Eye (tissue), 1 donor: ENCODE measurements around the gene MACROD1.

Experiments
- DNase-seq: peaks from one replicate; pipeline ENCODE4 v3.0.0-alpha.2; 2015

MACROD1 gene

DNA sequence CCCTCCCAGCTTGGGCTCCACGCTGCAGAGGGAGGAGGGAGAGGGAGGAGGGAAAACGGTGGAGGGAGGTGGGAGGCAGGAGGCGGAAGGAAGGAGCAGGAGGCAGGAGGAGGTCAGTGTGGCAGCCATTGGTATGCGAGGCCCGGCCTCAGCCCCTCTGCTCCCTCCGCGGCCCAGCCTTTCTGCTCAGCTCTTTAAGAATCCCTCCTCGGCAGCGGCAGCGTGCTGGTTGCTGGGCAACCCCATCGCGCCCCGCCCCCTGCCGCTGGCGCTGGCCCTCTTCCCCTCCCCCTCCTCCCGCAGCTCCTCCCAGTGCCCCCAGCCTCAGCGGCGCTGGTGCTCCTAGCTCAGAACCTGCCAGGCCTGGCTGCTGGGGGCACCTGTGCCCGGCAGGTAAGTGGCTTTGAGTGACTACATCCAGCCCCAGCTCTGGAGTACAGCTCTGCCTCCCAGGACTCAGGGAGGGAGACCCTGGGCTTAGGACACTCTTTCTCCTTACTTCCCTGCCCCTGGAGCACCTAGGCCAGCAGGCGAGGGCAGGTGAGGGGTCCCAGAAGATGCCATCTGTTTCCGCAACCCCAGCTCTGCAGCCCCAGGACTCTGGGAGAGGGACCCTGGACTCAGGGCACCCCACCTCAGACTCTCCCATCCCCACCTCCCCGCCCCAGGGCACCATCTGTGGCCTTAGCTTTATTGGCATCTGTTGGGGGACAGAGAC, 137.4 kb downstream of the MACROD1 start:
- DNase-seq, result peak; percentile 94

DNA sequence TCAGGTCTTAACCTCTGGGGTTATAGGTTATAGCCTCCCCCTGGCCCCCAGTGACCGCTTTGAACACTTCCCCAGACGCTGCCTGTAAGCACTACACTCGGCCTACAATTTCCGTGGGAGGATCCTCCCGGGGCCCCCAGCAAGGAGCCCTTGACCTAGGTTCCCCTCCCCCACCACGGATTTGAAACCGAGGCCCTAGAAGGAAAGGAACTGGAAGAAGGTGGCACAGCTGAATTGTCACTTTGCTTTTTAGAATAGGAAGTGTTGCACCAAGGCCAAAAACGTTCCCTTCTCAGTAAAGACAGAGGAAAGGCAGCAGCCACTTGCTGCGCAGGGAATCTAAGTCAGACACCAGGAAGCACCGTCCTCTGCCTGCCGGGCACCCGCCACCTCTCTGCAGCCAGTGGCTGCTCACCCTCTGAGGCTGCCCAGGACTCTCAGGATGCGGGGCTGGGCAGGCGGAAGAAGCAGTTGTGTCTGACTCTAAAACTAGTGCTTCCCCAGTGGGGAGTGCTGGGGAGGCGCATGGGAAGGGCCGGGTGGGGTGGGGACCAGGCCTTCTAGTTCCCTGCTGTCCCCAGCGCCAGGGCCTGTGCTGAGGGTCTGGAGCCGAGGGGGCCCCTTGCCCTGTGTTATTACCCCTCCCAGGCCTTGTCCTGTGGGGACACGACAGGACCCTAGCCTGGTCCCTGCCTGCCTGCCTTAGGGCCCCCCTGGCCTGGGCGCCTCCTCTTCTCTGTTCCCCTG, 138.1 kb downstream of the MACROD1 start:
- DNase-seq, result no peak

DNA sequence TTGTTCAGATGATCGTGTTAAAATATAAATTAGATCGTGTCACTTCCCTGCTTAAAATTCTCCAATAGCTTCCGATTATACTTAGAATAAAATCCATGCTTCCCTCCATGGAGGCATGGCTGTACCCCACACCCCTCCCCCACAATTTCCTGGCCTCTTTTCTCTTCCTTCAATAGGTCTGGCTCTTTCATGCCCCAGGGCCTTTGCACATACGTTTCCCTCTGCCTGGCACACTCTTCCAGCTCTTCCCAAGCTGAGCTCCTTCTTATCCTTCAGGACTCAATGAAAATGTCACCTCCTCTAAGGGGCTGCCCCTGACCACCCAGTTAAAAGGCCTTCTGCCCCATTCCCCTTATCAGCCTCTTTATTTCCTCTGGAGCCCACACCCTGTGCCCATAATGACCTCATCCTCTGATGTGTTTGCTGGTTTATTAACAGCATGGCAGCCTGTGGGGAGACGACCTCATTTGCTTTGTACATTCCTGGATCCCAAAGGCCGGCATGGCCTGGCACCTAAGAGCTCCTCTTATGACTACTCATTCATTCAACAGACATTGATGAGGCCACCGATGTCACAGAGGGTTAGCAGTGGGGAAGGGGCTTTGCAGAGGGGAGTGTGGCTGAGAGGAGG, 139.2 kb downstream of the MACROD1 start:
- DNase-seq, result no peak

DNA sequence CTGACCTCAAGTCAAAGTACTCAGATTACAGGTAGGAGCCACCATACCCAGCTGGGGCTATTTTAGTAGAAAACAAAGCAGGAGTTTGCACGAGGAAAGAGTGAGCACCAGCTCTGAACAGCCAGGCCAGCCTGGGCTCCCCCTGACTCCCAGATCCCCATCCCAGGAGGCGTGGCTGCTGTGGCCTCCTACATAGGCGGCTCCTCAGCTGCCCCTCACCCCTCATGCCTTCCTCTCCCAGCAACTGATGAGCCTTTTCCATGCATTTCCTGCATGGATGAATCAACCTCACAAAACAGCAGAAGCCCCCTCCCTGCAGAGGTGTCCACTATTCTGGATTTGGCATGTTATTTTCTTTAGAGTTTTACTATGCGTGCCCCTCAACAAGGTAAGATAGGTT, 140.7 kb downstream of the MACROD1 start:
- DNase-seq, result no peak

DNA sequence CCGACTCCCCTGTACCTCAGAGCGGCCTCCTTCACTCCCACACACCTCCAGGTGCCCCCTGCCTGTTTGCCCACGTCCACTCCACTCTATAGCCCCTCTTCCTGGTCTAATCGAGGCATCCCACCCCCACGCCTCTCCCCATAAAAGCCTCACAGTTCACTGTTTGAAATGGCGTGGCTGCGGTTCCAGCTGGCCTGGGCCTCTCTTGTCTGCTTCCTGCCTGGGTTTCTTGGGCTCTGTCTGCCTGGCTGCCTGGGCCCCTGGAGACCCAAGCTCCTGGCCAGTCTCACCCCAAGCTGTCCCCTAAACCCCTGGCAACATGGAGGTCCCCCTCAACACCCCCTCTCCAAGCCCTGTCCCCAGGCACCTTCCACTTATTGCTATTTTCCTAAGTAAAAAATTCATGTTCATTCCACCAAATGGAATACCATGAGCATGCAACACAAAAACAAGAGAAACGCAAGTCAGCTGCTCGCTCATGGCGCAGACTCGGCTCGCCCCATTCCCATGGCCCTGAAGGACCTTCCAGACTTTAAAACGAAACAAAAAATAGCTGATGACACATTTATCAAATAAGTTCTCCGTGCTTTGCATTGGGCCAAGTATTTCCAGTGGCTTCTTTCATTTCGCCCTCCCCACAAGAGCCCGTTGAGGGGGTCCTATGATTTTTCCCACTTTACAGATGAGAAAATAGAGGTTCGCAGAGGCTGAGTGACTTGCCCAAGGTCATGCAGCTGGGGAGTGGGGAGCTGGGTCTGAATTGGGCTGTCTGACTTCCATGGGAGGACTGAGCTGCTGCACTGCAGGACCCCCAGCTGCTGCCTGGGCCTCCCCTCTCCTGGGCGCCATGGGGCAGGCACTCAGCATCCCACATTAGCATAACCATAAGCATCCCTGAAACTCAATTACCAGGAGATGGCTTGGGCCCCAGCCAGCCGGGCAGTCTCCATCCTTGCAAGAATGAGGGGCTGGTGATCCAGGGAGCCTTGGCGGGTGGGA, 141.9 kb downstream of the MACROD1 start:
- DNase-seq, result no peak

GRCh38 chr11:64022125-64022784, 143.7 kb downstream of the MACROD1 start:
- no peak for DNase-seq

DNA sequence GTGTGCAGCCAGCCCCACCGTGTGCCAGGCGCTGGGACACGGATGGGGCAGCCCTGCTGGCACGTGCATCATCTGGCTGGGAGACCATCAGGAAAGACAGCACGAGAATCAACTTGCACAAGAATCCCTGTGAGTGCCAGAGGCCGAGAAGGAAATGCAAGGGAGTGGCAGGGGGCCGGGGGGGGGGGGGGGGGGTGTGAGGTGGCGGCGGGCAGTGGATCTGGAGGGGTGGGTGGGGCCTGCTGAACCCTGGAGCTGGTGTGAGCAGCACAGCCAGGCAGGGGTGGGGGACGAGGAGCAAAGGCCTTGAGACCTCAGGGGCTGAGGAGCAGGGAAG, 144.2 kb downstream of the MACROD1 start:
- peak; percentile 57 for DNase-seq

GRCh38 chr11:64020976-64021756, 144.7 kb downstream of the MACROD1 start:
- no peak for DNase-seq

- DNase-seq, result no peak
Observed at GRCh38 chr11:64019106-64020037, 146.5 kb downstream of the MACROD1 start.

- no peak for DNase-seq
Observed at GRCh38 chr11:64018310-64018709, 147.6 kb downstream of the MACROD1 start.

GRCh38 chr11:64017945-64018224, 148.0 kb downstream of the MACROD1 start:
- no peak for DNase-seq

DNA sequence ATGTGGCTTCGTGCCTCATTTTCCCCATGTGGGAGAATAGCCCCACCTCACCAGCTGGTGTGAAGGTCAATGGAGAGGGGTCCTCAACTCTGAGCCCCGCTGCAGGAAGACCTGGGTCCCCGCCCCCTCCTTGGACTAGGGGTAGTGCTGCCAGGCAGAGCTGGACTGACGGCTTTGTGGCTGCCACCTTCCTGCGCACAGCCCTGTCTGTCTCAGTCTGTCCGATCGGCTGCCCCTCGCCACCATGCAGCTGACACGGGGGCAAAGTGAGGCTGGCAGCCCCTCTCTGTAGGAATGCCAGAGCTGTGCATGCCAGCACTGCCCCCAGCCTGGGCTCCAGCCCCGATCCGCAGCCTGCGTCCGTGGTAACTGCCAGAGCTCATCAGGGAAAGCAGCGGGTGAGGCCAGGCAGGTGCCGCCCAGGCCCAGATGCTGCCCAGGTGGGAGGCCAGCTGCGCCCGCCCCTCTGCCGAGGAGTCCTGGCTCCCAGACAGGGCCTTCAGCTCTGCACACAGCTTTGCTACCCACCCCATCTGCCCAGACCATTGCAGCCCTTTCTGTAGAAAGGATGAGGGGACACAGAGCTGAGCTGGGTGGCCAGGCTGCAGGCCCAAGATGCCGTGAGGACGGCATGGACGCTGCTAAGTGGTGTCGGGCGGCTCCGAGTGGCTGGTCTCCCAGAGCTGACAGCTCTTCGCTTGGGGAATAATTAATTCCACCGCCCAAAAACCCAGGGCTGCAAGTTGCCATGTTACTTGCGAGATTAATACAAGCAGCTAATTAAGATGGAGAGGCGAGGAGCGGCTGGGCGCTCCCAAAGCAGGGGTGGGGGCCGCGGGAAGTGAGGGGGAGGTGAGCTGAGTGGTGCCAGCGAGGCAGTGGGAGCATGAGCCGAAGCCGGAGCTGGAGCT, 149.7 kb downstream of the MACROD1 start:
- DNase-seq, result no peak

GRCh38 chr11:64015510-64015909, 150.4 kb downstream of the MACROD1 start:
- no peak for DNase-seq

GRCh38 chr11:64014356-64014755, 151.6 kb downstream of the MACROD1 start:
- no peak for DNase-seq

- DNase-seq, result no peak
Observed at GRCh38 chr11:64013141-64013896, 152.6 kb downstream of the MACROD1 start.

DNA sequence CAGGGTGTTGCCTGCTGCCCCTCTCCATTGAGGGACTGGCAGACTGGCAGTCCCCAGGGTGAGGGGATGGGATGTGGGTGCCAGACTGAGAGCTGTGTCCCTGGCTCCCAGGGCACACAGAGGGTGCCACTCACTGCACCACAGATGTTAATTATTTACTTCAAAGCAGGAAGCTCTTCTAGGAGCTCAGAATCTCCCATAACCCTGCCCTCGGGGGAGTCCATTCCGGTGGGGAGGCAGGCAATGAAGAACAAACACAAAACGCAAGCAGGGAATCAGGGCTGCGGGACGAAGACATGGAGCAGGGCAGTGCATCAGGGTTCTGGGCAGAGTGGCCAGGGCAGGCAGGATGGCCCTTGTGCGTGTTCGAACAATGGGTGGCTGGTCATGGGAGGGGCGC, 154.5 kb downstream of the MACROD1 start:
- DNase-seq, result no peak

- no peak for DNase-seq
Observed at GRCh38 chr11:64010783-64011182, 155.1 kb downstream of the MACROD1 start.

DNA sequence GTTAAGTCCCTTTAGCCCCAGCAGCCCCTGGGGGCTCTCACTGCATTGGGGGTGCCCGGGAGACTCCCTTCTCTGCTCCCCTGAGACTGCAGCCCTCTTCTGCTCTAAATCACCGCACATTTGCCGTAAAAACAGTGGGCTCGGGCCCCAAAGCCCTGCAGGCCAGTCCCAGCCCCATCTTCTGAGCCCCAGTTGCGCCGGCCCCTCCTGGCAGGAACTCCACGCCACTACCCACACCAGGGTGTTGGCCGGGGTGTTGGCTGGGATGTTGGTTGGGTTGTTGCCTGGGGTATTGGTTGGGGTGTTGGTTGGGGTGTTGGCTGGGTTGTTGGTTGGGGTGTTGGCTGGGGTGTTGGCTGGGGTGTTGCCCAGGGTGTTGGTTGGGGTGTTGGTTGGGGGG, 156.2 kb downstream of the MACROD1 start:
- no peak for DNase-seq
